Measurements from ENCODE around the gene P2RY14.

The P2RY14 gene

DNA sequence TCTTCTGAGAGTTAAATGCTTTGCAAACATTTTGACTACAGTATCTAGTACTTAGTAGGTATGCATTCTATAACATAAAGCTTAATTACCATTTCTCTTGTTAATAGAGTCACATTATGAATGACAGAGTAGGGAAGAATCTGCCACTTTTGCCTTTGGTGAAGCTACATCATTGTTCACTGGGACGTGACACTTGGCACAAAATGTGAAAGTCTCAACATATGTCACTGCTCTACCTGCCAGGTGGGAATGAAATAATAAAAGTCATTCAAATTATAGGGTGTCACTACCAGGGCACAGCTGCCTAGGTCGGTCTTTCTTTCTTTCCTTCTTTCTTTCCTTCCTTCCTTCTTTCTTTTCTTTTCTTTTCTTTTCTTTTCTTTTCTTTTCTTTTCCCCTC, 20.7 kb upstream of the P2RY14 start:
- DNase-seq, result no peak

DNA sequence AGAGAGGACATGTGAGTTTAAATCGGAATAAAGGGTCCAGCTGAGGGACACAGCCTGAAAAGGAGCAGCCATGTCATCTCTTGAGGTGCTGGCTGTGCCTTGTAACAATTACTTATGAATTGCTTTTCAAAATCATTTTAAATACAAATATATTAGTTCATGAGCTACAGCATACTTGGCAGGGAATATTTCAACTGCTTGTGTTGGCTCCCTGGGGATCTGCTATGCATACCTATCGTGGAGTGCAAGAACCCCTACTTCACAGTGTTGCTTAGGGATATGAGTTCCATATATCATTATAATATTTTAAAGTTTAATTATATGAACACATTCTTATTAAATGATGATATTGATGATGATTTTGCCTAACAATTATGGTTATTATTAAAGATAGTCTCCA, 19.1 kb upstream of the P2RY14 start:
- DNase-seq, result no peak

DNA sequence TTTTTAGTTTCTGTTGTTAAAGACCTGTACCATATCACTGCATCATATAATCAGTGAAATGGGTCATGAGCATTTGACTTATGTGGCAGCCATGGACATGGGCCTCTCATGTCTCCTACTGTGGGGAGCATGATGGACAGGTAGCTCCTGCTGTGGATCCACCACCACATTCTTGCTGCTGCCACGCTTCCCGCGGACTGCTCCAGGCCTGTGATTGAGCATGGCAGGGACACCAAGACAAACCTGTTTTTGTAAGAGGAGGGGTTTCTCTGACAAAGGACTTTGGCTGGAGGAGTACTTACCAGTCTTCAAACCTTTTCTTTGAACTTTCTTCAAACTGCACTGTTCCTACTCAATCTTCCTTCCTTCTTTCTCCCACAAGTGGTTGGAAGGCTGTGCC, 17.9 kb upstream of the P2RY14 start:
- no peak for DNase-seq

GRCh38 chr3:151293127-151293526, 14.8 kb upstream of the P2RY14 start:
- DNase-seq, result no peak

GRCh38 chr3:151290673-151291072, 12.3 kb upstream of the P2RY14 start:
- no peak for DNase-seq

DNA sequence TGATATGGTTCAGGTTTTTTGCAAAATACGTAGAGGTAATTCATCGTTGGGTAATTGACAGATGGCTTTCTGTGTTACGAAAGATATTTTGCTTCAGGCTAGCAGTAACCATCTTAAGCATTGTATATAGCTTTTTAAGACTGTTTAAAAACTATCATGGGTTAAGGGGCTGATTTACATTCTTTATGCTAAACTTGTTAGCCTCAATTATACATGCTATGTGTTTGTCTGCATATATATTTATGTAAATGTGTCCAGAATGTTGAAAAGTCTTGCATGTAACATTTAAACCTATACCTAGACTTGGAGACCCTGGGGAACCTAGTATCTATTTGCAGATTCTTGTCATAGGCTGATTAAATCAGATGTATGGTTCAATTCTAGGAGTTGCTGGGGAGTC, 11.1 kb upstream of the P2RY14 start:
- no peak for DNase-seq

DNA sequence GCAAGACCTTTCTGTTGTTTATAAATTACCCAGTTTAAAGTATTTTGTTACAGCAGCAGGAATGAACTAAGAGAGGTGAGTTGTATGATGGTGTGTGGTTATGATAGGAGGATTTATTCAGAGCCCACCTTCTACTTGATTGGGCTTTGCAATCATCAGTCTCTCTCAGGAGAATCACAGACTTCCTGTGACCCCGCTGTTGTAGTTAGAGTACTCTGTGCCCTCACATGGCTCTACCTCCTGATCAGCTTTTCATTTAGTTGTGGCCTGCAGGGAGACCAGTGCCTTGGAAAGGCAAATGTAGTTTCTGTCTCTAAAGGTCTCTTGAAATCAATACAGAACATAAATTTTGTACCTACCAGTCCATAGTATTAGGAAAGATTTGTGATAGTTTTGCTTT, 7.6 kb upstream of the P2RY14 start:
- no peak for DNase-seq

- no peak for DNase-seq
These were observed 5.6 kb upstream of the P2RY14 start for GRCh38 chr3:151283907-151284461.

GRCh38 chr3:151283387-151283786, 5.0 kb upstream of the P2RY14 start:
- no peak for DNase-seq

- DNase-seq, result peak; percentile 47
These were observed 4.6 kb upstream of the P2RY14 start for GRCh38 chr3:151282921-151283320.

DNA sequence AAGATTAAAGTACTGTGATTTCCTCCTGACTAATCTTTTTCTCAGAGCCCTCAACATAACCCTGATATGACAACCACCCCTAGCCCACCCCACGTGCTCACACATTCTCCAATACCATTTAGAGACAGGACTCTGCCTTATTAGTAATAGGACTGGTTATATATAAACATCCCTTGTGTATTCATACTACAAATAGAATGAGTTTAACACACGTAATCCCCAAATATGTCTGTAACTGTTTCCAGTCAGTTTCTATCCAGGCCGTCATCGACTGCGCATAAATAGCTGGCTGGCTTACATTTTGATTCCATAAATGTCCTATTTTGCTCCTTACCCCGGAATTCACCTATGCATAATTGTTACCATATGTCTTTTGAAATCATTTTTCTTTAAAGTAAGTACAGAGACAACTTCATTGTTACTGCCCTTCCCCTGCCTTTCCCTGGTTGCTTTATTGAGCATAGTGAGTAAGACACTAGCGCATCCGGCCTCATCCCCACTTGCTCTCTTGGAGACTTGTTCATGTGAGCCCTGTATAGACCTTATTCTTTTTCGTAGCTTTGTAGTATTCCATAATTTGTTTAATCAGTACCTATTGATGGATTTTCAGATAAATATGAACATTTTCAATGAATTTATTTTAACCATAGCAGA, 3.5 kb upstream of the P2RY14 start:
- DNase-seq, result no peak

GRCh38 chr3:151276687-151277042, 1.7 kb downstream of the P2RY14 start:
- DNase-seq, result no peak

GRCh38 chr3:151276038-151276686, 2.2 kb downstream of the P2RY14 start:
- DNase-seq, result no peak

- DNase-seq, result no peak
These were observed 3.3 kb downstream of the P2RY14 start for GRCh38 chr3:151275091-151275490.

DNA sequence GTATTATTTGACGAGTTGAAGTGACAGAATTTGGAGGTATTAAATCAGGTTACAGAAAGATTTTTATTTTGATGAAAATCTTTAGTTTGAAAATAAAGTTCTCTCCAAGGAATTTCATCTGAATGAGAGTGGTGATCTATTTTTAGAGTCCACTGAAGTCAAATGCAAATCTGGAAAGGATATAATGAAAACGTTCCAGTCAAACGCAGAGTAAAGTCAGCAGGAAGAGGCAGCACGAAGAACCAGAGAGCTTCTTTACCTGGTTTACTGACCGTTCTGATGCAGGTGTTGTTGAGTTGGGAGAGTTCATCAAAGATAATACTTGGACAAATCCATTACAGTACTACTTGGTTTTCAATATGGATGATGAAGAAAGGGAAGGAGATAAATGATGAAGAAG, 8.7 kb downstream of the P2RY14 start:
- DNase-seq, result no peak

- no peak for DNase-seq
These were observed 9.8 kb downstream of the P2RY14 start for GRCh38 chr3:151268267-151269235.

GRCh38 chr3:151267066-151267465, 11.3 kb downstream of the P2RY14 start:
- no peak for DNase-seq

DNA sequence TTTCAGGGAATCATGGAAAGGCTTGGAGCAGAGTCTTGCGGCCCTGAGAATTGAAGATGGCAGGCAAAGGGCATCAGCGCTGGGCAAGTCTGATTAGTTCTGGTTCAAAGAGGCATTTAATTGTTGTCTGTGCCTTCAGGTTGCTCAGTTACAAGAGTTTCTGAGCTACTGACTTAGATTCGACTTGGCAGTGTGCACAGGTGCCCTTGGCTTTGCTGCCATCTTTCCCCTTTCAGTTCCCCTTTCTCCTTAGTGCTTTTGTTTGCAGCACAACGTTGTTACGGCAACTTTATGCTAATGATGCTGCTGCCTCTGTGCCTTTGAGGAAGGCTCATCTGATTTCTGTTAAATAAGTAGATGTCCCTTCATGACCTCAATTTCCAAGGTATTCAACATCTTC, 12.5 kb downstream of the P2RY14 start:
- no peak for DNase-seq

DNA sequence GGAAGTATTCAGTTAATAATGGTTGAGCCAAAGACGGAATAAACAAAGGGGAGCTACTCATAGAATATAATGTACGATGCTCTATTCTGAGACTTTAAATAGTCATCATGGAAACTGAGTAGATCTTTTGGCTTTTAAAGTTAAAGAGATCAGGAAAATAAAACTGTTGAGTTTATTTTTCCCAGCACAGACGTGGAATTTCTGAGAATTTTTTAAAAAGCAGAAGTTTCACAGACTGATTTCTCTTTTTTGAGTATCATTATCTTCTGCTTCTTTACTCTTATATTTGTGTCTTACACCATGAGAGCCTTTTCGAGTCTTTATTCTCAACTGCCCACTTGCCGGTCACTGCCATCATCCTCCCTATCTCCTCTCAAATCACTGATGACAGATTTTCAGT, 13.2 kb downstream of the P2RY14 start:
- no peak for DNase-seq

DNA sequence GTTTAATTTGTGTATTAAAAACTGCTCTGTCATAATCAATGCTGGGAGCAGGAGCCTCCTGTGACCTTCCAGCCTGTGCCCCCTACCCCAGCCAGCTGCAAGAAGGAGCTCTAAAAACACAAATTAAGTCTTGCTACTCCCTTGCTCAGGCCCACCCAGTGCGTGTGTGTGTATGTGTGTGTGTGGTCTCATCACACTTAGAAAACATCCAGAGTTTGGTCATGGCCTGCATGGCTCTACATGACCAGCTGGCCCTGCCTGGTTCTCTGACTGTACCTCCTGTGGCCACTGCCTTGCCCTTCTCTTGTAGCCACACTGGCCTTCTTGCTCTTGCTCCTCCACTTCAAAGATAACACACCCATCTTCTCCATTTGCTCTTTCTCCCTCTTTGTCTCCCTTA, 13.7 kb downstream of the P2RY14 start:
- DNase-seq, result no peak

GRCh38 chr3:151262871-151263525, 15.3 kb downstream of the P2RY14 start:
- no peak for DNase-seq

GRCh38 chr3:151259664-151260063, 18.7 kb downstream of the P2RY14 start:
- no peak for DNase-seq

DNA sequence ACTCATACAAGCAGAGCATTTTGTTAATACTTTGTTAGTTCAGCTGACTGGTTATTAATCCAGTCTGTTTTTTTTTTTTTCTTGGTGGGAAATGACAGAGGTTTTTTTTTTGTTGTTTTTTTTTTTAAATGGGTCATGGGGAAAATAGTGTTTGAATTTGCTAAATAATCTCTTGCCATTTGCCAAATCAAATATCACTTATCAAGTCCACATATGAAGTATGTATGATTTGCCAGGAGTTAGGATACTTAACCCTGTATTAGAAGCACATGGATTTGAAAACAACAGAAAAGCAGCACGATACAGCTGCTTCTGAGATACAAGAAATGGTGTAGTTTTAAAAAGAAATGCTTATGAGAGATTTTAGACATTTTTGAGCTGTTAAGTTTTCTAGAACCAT, 21.6 kb downstream of the P2RY14 start:
- no peak for DNase-seq
